Measurements from ENCODE around the gene UBE2E2. TPM values are rescaled to one million over a fixed set of nuclear protein-coding genes. Genes with fewer than 3 reads are reported as not detected.

Gene UBE2E2
- total and polyA plus RNA-seq, 4 donors: 21.5 to 87.5 (median 29.0) TPM

- ATAC-seq (ENCODE audit: insufficient read depth, low FRiP score): no peak
- Histone ChIP-seq H3K4me3 (no peak overlapping the region), H3K27me3 (ENCODE audit: control insufficient read depth in 3 of 3, insufficient read depth in 3 of 3, low read length in 2 of 3) (no peaks in the 10 kb centered on the region), H3K27ac (ENCODE audit: low read depth in 1 of 2, low read length in 1 of 2) (no peak overlapping the region), H3K4me1 (ENCODE audit: control insufficient read depth in 5 of 5, insufficient read depth in 5 of 5, low read length in 5 of 5) (peaks cover 0 to 9% (median 2%) of the 10 kb centered on the region in 5 donors), H3K9me3 (ENCODE audit: control insufficient read depth in 4 of 4, insufficient read depth in 3 of 4, low read length in 3 of 4) (no peaks in the 10 kb centered on the region), H3K9ac (ENCODE audit: insufficient read depth in 1 of 2, low read length in 2 of 2) (no peak overlapping the region), H3K36me3 (ENCODE audit: control insufficient read depth in 4 of 4, insufficient read depth in 4 of 4, low read length in 4 of 4) (no peaks in the 10 kb centered on the region)
- no peak for DNase-seq
- WGBS, 2 donors: 62 to 72% methylated on average over 3 of the region's 3 CpGs
- TF ChIP-seq CTCF (IDR thresholded peaks at IDR 0.05; ENCODE audit: control extremely low read depth, extremely low read depth): no peak
These were observed 74.6 kb downstream of the UBE2E2 start for GRCh38 chr3:23277688-23278087.

- DNase-seq: no peak
- no peaks in the 10 kb centered on the region for H3K27me3 ChIP-seq (ENCODE audit: control insufficient read depth in 3 of 3, insufficient read depth in 3 of 3, low read length in 2 of 3)
These were observed 80.5 kb downstream of the UBE2E2 start for GRCh38 chr3:23283625-23284024.

GRCh38 chr3:23288286-23288685 lies 85.2 kb downstream of the UBE2E2 start:
- ATAC-seq (ENCODE audit: insufficient read depth, low FRiP score) (no peak), DNase-seq (peak in 2 of 3 donors; percentile 36 to 55)
- 64 to 83% methylated on average over 1 of the region's 1 CpG for WGBS, 2 donors
- Histone ChIP-seq H3K4me1 (ENCODE audit: control insufficient read depth in 5 of 5, insufficient read depth in 5 of 5, low read length in 5 of 5) (peaks cover 0 to 2% (median 0%) of the 10 kb centered on the region in 5 donors), H3K4me3 (no peak overlapping the region), H3K36me3 (ENCODE audit: control insufficient read depth in 4 of 4, insufficient read depth in 4 of 4, low read length in 4 of 4) (no peaks in the 10 kb centered on the region), H3K9me3 (ENCODE audit: control insufficient read depth in 4 of 4, insufficient read depth in 3 of 4, low read length in 3 of 4) (peaks cover 0 to 3% (median 0%) of the 10 kb centered on the region in 4 donors), H3K9ac (ENCODE audit: insufficient read depth in 1 of 2, low read length in 2 of 2) (no peak overlapping the region), H3K27ac (ENCODE audit: low read depth in 1 of 2, low read length in 1 of 2) (no peak overlapping the region), H3K27me3 (ENCODE audit: control insufficient read depth in 3 of 3, insufficient read depth in 3 of 3, low read length in 2 of 3) (no peaks in the 10 kb centered on the region)
- TF ChIP-seq CTCF (IDR thresholded peaks at IDR 0.05; ENCODE audit: control extremely low read depth, extremely low read depth): no peak

More at GRCh38 chr3:23283625-23284024, 80.5 kb downstream of the UBE2E2 start:
- Histone ChIP-seq H3K27ac (ENCODE audit: low read depth in 1 of 2, low read length in 1 of 2) (no peak overlapping the region), H3K36me3 (ENCODE audit: control insufficient read depth in 4 of 4, insufficient read depth in 4 of 4, low read length in 4 of 4) (no peaks in the 10 kb centered on the region), H3K4me1 (ENCODE audit: control insufficient read depth in 5 of 5, insufficient read depth in 5 of 5, low read length in 5 of 5) (peaks cover 0 to 6% (median 0%) of the 10 kb centered on the region in 5 donors), H3K4me3 (no peak overlapping the region), H3K9ac (ENCODE audit: insufficient read depth in 1 of 2, low read length in 2 of 2) (no peak overlapping the region), H3K9me3 (ENCODE audit: control insufficient read depth in 4 of 4, insufficient read depth in 3 of 4, low read length in 3 of 4) (peaks cover 0 to 3% (median 0%) of the 10 kb centered on the region in 4 donors)
- no peak for ATAC-seq (ENCODE audit: insufficient read depth, low FRiP score)
- 94 to 96% methylated on average over 5 of the region's 5 CpGs for WGBS, 2 donors
- no peak for TF ChIP-seq CTCF (IDR thresholded peaks at IDR 0.05; ENCODE audit: control extremely low read depth, extremely low read depth)

GRCh38 chr3:23288715-23289114 lies 85.6 kb downstream of the UBE2E2 start:
- 32 to 54% methylated on average over 2 of the region's 2 CpGs for WGBS, 2 donors
- DNase-seq (no peak), ATAC-seq (ENCODE audit: insufficient read depth, low FRiP score) (no peak)
- Histone ChIP-seq H3K27me3 (ENCODE audit: control insufficient read depth in 3 of 3, insufficient read depth in 3 of 3, low read length in 2 of 3) (no peaks in the 10 kb centered on the region), H3K36me3 (ENCODE audit: control insufficient read depth in 4 of 4, insufficient read depth in 4 of 4, low read length in 4 of 4) (no peaks in the 10 kb centered on the region), H3K4me1 (ENCODE audit: control insufficient read depth in 5 of 5, insufficient read depth in 5 of 5, low read length in 5 of 5) (peaks cover 0 to 2% (median 0%) of the 10 kb centered on the region in 5 donors), H3K4me3 (no peak overlapping the region), H3K9ac (ENCODE audit: insufficient read depth in 1 of 2, low read length in 2 of 2) (no peak overlapping the region), H3K9me3 (ENCODE audit: control insufficient read depth in 4 of 4, insufficient read depth in 3 of 4, low read length in 3 of 4) (peaks cover 0 to 3% (median 0%) of the 10 kb centered on the region in 4 donors), H3K27ac (ENCODE audit: low read depth in 1 of 2, low read length in 1 of 2) (no peak overlapping the region)
- TF ChIP-seq CTCF (IDR thresholded peaks at IDR 0.05; ENCODE audit: control extremely low read depth, extremely low read depth): no peak

Measured in lung (tissue), 12 donors.